Measurements from ENCODE around the gene GATB. TPM values are rescaled to one million over a fixed set of nuclear protein-coding genes. Genes with fewer than 3 reads are reported as not detected.

The GATB gene
- polyA plus RNA-seq, 1 donor (not counting 4 experiments of a cell fraction or from before 2014, with no cell fraction given): 31.0 TPM

GRCh38 chr4:151715881-151716280 is 44.9 kb downstream of the GATB start:
- no peak for FAIRE-seq

GRCh38 chr4:151712777-151713176 is 48.0 kb downstream of the GATB start:
- no peak overlapping the region for H3K9ac ChIP-seq (ENCODE audit: control insufficient read depth, extremely low read depth, insufficient read depth, low read length)
- no peaks in the 10 kb centered on the region for H3K9me3 ChIP-seq (ENCODE audit: control insufficient read depth, low read depth, low read length)
- H3K9me1 ChIP-seq (ENCODE audit: control insufficient read depth, extremely low read depth, insufficient read depth, low read length): no peaks in the 10 kb centered on the region
- no peak overlapping the region for H3K27ac ChIP-seq (ENCODE audit: control insufficient read depth, insufficient read depth, low read length)
- H4K20me1 ChIP-seq (ENCODE audit: control insufficient read depth, extremely low read depth, insufficient read depth, low read length): no peaks in the 10 kb centered on the region
- no peak for DNase-seq (ENCODE audit: low read depth, low spot score)
- H3K4me1 ChIP-seq (ENCODE audit: control insufficient read depth, extremely low read depth, insufficient read depth, low read length): no peaks in the 10 kb centered on the region
- no peaks in the 10 kb centered on the region for H3K27me3 ChIP-seq (ENCODE audit: control insufficient read depth, extremely low read depth, insufficient read depth, low read length)
- H3K4me3 ChIP-seq (ENCODE audit: control insufficient read depth in 2 of 3, extremely low read depth in 1 of 3, insufficient read depth in 2 of 3, low read depth in 1 of 3, low read length in 3 of 3): no peak overlapping the region
- H3K4me2 ChIP-seq (ENCODE audit: control insufficient read depth, extremely low read depth, insufficient read depth, low read depth, low read length): no peak overlapping the region
- H3K79me2 ChIP-seq (ENCODE audit: control insufficient read depth, insufficient read depth, low read length): no peaks in the 10 kb centered on the region
- dilution Hi-C loops (cut with MboI; ENCODE audit: extremely low pct_ligation_motif_present, low sequenced_read_pairs): no loop called here
- H2AFZ ChIP-seq (ENCODE audit: control insufficient read depth, low read length): no peak overlapping the region
- TF ChIP-seq EZH2 (IDR thresholded peaks at IDR 0.05; ENCODE audit: low read length) (no peak), CTCF (optimal IDR thresholded peaks at IDR 0.05 in 1 of 3, IDR thresholded peaks at IDR 0.05 in 1 of 3, conservative IDR thresholded peaks at IDR 0.05 in 1 of 3; ENCODE audit: extremely low read depth in 1 of 3, insufficient read depth in 2 of 3, low read length in 3 of 3) (no peak)
- peaks cover 0 to 8% of the 10 kb centered on the region in 2 experiments for H3K36me3 ChIP-seq (ENCODE audit: control insufficient read depth in 2 of 2, extremely low read depth in 1 of 2, insufficient read depth in 2 of 2, low read length in 2 of 2)
- FAIRE-seq: no peak

More at GRCh38 chr4:151715881-151716280, 44.9 kb downstream of the GATB start:
- H3K4me1 ChIP-seq (ENCODE audit: control insufficient read depth, extremely low read depth, insufficient read depth, low read length): no peaks in the 10 kb centered on the region
- no peaks in the 10 kb centered on the region for H3K27me3 ChIP-seq (ENCODE audit: control insufficient read depth, extremely low read depth, insufficient read depth, low read length)
- H3K4me3 ChIP-seq (ENCODE audit: control insufficient read depth in 2 of 3, extremely low read depth in 1 of 3, insufficient read depth in 2 of 3, low read depth in 1 of 3, low read length in 3 of 3): no peak overlapping the region
- no peaks in the 10 kb centered on the region for H3K9me1 ChIP-seq (ENCODE audit: control insufficient read depth, extremely low read depth, insufficient read depth, low read length)
- no peak overlapping the region for H2AFZ ChIP-seq (ENCODE audit: control insufficient read depth, low read length)
- no peak overlapping the region for H3K4me2 ChIP-seq (ENCODE audit: control insufficient read depth, extremely low read depth, insufficient read depth, low read depth, low read length)
- H4K20me1 ChIP-seq (ENCODE audit: control insufficient read depth, extremely low read depth, insufficient read depth, low read length): no peaks in the 10 kb centered on the region
- H3K27ac ChIP-seq (ENCODE audit: control insufficient read depth, insufficient read depth, low read length): no peak overlapping the region
- peaks cover 5 to 10% of the 10 kb centered on the region in 2 experiments for H3K36me3 ChIP-seq (ENCODE audit: control insufficient read depth in 2 of 2, extremely low read depth in 1 of 2, insufficient read depth in 2 of 2, low read length in 2 of 2)
- no peak for DNase-seq (ENCODE audit: low read depth, low spot score)
- H3K79me2 ChIP-seq (ENCODE audit: control insufficient read depth, insufficient read depth, low read length): no peaks in the 10 kb centered on the region
- dilution Hi-C loops (cut with MboI; ENCODE audit: extremely low pct_ligation_motif_present, low sequenced_read_pairs): no loop called here
- H3K9me3 ChIP-seq (ENCODE audit: control insufficient read depth, low read depth, low read length): no peaks in the 10 kb centered on the region
- TF ChIP-seq CTCF (optimal IDR thresholded peaks at IDR 0.05 in 1 of 3, IDR thresholded peaks at IDR 0.05 in 1 of 3, conservative IDR thresholded peaks at IDR 0.05 in 1 of 3; ENCODE audit: extremely low read depth in 1 of 3, insufficient read depth in 2 of 3, low read length in 3 of 3) (no peak), EZH2 (IDR thresholded peaks at IDR 0.05; ENCODE audit: low read length) (no peak)
- H3K9ac ChIP-seq (ENCODE audit: control insufficient read depth, extremely low read depth, insufficient read depth, low read length): no peak overlapping the region

Measured in keratinocyte (primary cell).